K562 (cell line): ENCODE measurements around the gene ZNF473.

Source experiments
- BACH1 ChIP-seq: fragments of 200-800 bp; sonication (Bioruptor generic); IDR thresholded peaks from 2 replicates; pipeline ENCODE4 v1.6.1; 2016; ENCODE audit warnings: missing genetic modification characterization, missing compliant biosample characterization
- CHD7 ChIP-seq: fragments of 200-600 bp; sonication (generic); IDR thresholded peaks from one replicate; pipeline ENCODE4 v1.6.1; 2012; ENCODE audit warnings: mild to moderate bottlenecking, low read depth, low read length, inconsistent platforms
- ETV5 ChIP-seq: sonication (generic); formaldehyde crosslinking; IDR thresholded peaks from 2 replicates; pipeline ENCODE4 v1.4.0; 2020; ENCODE audit warnings: low read depth, mild to moderate bottlenecking, missing genetic modification reagents
- HDAC6 ChIP-seq: IDR thresholded peaks from 2 replicates; pipeline ENCODE4 v1.6.1; 2012; ENCODE audit warnings: low read depth, mild to moderate bottlenecking, control low read depth, inconsistent platforms, low read length, moderate library complexity
- MEF2A ChIP-seq: IDR thresholded peaks from 2 replicates; pipeline ENCODE4 v1.6.1; 2011; ENCODE audit warnings: low read depth, mild to moderate bottlenecking, low read length, moderate library complexity; ENCODE audit not compliant: control insufficient read depth
- RBM34 ChIP-seq: fragments of 200-400 bp; formaldehyde crosslinking; IDR thresholded peaks from 2 replicates; pipeline ENCODE4 v1.6.1; 2018; ENCODE audit warnings: low read length, borderline replicate concordance; ENCODE audit not compliant: insufficient read depth
- SREBF1 ChIP-seq: fragments of 150-350 bp; IDR thresholded peaks from 2 replicates; pipeline ENCODE4 v1.6.1; 2014; ENCODE audit warnings: antibody characterized with exemption, low read depth, low read length, borderline replicate concordance
- THRA ChIP-seq: fragments of 450-650 bp; IDR thresholded peaks from 2 replicates; pipeline ENCODE4 v1.6.1; 2017; ENCODE audit warnings: mild to moderate bottlenecking, moderate library complexity
- ZNF24 ChIP-seq: fragments of 450-650 bp; IDR thresholded peaks from 2 replicates; pipeline ENCODE4 v1.6.1; 2016
- TF ChIP-seq, protein P1 (sequence below): fragments of 450-650 bp; IDR thresholded peaks from 2 replicates; pipeline ENCODE4 v1.6.1; 2018; ENCODE audit not compliant: partially characterized antibody
- TF ChIP-seq, protein P2 (sequence below), 3 experiments: IDR thresholded peaks in 2 of 3; conservative IDR thresholded peaks in 1 of 3; 2 replicates each; pipeline ENCODE4 v1.5.1; 2011 to 2012; ENCODE audit warnings: low read length in 3 of 3, mild to moderate bottlenecking in 3 of 3, control low read depth in 2 of 3, improper control_type of control experiment in 1 of 3, inconsistent platforms in 1 of 3, low read depth in 1 of 3, mixed read lengths in 1 of 3, moderate library complexity in 1 of 3; ENCODE audit not compliant: insufficient read depth in 2 of 3
- TF ChIP-seq, protein P3 (sequence below): sonication (generic); formaldehyde crosslinking; IDR thresholded peaks from 2 replicates; pipeline ENCODE4 v1.8.0; 2022; ENCODE audit warnings: mild to moderate bottlenecking, missing genetic modification reagents

- TF ChIP-seq CHD7 (no peak), SREBF1 (no peak), THRA (no peak), ZNF24 (no peak), MEF2A (no peak), ETV5 (CRISPR knock-in tag) (no peak), RBM34 (no peak), HDAC6 (no peak), BACH1 (tag) (no peak)
- TF ChIP-seq, protein P1, sequence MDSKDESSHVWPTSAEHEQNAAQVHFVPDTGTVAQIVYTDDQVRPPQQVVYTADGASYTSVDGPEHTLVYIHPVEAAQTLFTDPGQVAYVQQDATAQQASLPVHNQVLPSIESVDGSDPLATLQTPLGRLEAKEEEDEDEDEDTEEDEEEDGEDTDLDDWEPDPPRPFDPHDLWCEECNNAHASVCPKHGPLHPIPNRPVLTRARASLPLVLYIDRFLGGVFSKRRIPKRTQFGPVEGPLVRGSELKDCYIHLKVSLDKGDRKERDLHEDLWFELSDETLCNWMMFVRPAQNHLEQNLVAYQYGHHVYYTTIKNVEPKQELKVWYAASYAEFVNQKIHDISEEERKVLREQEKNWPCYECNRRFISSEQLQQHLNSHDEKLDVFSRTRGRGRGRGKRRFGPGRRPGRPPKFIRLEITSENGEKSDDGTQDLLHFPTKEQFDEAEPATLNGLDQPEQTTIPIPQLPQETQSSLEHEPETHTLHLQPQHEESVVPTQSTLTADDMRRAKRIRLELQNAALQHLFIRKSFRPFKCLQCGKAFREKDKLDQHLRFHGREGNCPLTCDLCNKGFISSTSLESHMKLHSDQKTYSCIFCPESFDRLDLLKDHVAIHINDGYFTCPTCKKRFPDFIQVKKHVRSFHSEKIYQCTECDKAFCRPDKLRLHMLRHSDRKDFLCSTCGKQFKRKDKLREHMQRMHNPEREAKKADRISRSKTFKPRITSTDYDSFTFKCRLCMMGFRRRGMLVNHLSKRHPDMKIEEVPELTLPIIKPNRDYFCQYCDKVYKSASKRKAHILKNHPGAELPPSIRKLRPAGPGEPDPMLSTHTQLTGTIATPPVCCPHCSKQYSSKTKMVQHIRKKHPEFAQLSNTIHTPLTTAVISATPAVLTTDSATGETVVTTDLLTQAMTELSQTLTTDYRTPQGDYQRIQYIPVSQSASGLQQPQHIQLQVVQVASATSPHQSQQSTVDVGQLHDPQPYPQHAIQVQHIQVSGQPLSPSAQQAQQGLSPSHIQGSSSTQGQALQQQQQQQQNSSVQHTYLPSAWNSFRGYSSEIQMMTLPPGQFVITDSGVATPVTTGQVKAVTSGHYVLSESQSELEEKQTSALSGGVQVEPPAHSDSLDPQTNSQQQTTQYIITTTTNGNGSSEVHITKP, result no peak
- TF ChIP-seq, protein P2, sequence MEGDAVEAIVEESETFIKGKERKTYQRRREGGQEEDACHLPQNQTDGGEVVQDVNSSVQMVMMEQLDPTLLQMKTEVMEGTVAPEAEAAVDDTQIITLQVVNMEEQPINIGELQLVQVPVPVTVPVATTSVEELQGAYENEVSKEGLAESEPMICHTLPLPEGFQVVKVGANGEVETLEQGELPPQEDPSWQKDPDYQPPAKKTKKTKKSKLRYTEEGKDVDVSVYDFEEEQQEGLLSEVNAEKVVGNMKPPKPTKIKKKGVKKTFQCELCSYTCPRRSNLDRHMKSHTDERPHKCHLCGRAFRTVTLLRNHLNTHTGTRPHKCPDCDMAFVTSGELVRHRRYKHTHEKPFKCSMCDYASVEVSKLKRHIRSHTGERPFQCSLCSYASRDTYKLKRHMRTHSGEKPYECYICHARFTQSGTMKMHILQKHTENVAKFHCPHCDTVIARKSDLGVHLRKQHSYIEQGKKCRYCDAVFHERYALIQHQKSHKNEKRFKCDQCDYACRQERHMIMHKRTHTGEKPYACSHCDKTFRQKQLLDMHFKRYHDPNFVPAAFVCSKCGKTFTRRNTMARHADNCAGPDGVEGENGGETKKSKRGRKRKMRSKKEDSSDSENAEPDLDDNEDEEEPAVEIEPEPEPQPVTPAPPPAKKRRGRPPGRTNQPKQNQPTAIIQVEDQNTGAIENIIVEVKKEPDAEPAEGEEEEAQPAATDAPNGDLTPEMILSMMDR (IDR thresholded peaks at IDR 0.05 in 2 of 3, conservative IDR thresholded peaks at IDR 0.05 in 1 of 3; ENCODE audit: insufficient read depth in 2 of 3, low read depth in 1 of 3, low read length in 3 of 3), result no peak
- TF ChIP-seq, protein P3, sequence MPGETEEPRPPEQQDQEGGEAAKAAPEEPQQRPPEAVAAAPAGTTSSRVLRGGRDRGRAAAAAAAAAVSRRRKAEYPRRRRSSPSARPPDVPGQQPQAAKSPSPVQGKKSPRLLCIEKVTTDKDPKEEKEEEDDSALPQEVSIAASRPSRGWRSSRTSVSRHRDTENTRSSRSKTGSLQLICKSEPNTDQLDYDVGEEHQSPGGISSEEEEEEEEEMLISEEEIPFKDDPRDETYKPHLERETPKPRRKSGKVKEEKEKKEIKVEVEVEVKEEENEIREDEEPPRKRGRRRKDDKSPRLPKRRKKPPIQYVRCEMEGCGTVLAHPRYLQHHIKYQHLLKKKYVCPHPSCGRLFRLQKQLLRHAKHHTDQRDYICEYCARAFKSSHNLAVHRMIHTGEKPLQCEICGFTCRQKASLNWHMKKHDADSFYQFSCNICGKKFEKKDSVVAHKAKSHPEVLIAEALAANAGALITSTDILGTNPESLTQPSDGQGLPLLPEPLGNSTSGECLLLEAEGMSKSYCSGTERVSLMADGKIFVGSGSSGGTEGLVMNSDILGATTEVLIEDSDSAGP (CRISPR knock-in tag), result no peak
Measured at GRCh38 chr19:50020481-50020880, 5.3 kb upstream of the ZNF473 start.
